ENCODE data around the gene PHF20.

GRCh38 chr20:35849706-35850105 lies 77.9 kb downstream of the PHF20 start:
- TF ChIP-seq EZH2 (IDR thresholded peaks at IDR 0.05; ENCODE audit: insufficient read depth, low read length) (no peak), CTCF (IDR thresholded peaks at IDR 0.05; ENCODE audit: insufficient read depth, low read depth, low read length) (no peak)

All from astrocyte (in vitro differentiated cells and primary cell).